ENCODE data around the gene SEMA3E. TPM values are rescaled to one million over a fixed set of nuclear protein-coding genes. Genes with fewer than 3 reads are reported as not detected.

SEMA3E gene
- total and polyA plus RNA-seq, 7 donors: under 0.01 to 16.3 (median 7.8) TPM

DNA sequence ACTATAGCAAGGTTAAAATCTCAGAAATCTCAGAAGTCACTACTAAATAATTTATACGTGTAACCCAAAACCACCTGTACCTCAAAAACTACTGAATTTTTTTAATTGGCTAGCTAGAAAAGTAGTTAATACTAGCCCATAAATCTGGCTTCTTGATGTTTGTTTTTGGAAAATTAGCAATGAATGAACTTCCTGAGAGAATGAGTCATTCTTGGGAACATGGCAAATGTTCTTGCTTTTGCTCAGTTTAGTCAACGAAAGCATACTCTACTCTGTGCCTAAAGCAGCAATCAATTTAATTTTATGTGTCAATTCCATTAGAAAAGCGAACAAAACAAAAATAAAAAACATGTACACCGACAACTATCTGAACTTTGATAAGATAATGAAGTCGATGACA is 69.2 kb downstream of the SEMA3E start:
- DNase-seq: no peak
- Histone ChIP-seq H3K4me1 (no peaks in the 10 kb centered on the region), H3K27ac (no peak overlapping the region), H3K36me3 (no peaks in the 10 kb centered on the region), H3K9me3 (no peaks in the 10 kb centered on the region), H3K27me3 (no peaks in the 10 kb centered on the region), H3K4me3 (no peak overlapping the region)
- intact Hi-C loops (cut with DNase I): no loop called here
- 73 to 74% methylated on average over 5 of the region's 5 CpGs for WGBS, 2 donors
- no peak for TF ChIP-seq CTCF (IDR thresholded peaks at IDR 0.05)
- no peak for TF ChIP-seq EP300 (IDR thresholded peaks at IDR 0.05)
- no peak for TF ChIP-seq POLR2AphosphoS5 (IDR thresholded peaks at IDR 0.05)
- no peak for TF ChIP-seq POLR2A (IDR thresholded peaks at IDR 0.05)

DNA sequence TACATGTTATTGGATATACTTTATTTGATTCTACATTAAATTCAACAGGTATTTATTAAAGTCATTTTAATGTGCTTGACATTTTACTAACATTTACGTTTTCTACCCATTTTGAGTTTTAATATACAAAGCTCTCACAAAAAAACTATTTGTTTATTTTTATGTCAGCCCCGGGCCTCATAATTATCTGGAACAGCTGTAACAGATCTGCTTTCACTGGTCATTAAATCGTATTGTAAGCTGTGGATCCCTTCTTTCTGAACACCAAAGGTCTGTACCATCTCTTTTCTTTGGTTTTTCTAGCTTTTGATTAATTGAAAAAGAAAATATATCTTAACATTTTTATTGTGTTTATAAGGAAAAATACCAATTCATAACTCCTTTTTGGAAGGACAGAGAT is 73.5 kb downstream of the SEMA3E start:
- 36 to 61% methylated on average over 3 of the region's 3 CpGs for WGBS, 2 donors
- H3K27ac ChIP-seq: no peak overlapping the region
- DNase-seq: no peak
- H3K27me3 ChIP-seq: no peaks in the 10 kb centered on the region
- no peaks in the 10 kb centered on the region for H3K4me1 ChIP-seq
- no peak for TF ChIP-seq CTCF (IDR thresholded peaks at IDR 0.05)
- no peak for TF ChIP-seq POLR2AphosphoS5 (IDR thresholded peaks at IDR 0.05)
- TF ChIP-seq EP300 (IDR thresholded peaks at IDR 0.05): no peak
- H3K9me3 ChIP-seq: no peaks in the 10 kb centered on the region
- intact Hi-C loops (cut with DNase I): no loop called here
- no peaks in the 10 kb centered on the region for H3K36me3 ChIP-seq
- H3K4me3 ChIP-seq: no peak overlapping the region

DNA sequence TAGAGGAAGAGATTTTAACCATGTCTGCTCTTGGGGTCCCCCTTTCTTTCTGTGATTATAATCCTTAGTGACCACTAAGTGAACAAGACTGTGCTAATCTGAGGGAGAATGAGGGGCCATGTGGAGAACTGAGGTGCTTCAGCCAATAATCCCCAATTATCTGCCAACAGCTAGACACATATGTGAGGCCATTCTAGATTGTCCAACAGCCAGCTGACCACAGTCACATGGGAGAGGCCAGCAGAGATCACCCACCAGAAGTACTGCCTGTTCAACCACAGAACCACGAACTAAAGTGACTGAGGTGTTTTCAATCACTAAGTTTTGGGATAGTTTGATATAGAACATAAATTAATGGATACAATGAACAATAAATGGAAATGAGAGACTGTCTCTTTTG is 74.3 kb downstream of the SEMA3E start:
- Histone ChIP-seq H3K4me1 (no peaks in the 10 kb centered on the region), H3K4me3 (no peak overlapping the region), H3K27me3 (no peaks in the 10 kb centered on the region), H3K9me3 (no peaks in the 10 kb centered on the region), H3K27ac (no peak overlapping the region), H3K36me3 (no peaks in the 10 kb centered on the region)
- no peak for DNase-seq
- WGBS, 2 donors: 60 to 66% methylated on average over 1 of the region's 1 CpG
- intact Hi-C loops (cut with DNase I): no loop called here
- TF ChIP-seq POLR2AphosphoS5 (IDR thresholded peaks at IDR 0.05) (no peak), EP300 (IDR thresholded peaks at IDR 0.05) (no peak), CTCF (IDR thresholded peaks at IDR 0.05) (no peak)

- DNase-seq: no peak
- WGBS, 2 donors: 40 to 69% methylated on average over 2 of the region's 2 CpGs
- H3K27ac ChIP-seq: no peak overlapping the region
- no peaks in the 10 kb centered on the region for H3K36me3 ChIP-seq
- H3K9me3 ChIP-seq: no peaks in the 10 kb centered on the region
- no peak overlapping the region for H3K4me3 ChIP-seq
- no peaks in the 10 kb centered on the region for H3K27me3 ChIP-seq
- H3K4me1 ChIP-seq: no peaks in the 10 kb centered on the region
- intact Hi-C loops (cut with DNase I): no loop called here
- TF ChIP-seq EP300 (IDR thresholded peaks at IDR 0.05): no peak
- no peak for TF ChIP-seq POLR2AphosphoS5 (IDR thresholded peaks at IDR 0.05)
- no peak for TF ChIP-seq POLR2A (IDR thresholded peaks at IDR 0.05)
Measured at GRCh38 chr7:83562960-83563359, 86.0 kb downstream of the SEMA3E start.

GRCh38 chr7:83562289-83562688 is 86.7 kb downstream of the SEMA3E start:
- H3K9me3 ChIP-seq: no peaks in the 10 kb centered on the region
- H3K27me3 ChIP-seq: no peaks in the 10 kb centered on the region
- H3K27ac ChIP-seq: no peak overlapping the region
- no peak overlapping the region for H3K4me3 ChIP-seq
- DNase-seq: no peak
- H3K4me1 ChIP-seq: no peaks in the 10 kb centered on the region
- H3K36me3 ChIP-seq: no peaks in the 10 kb centered on the region
- 89 to 90% methylated on average over 1 of the region's 1 CpG for WGBS, 2 donors
- intact Hi-C loops (cut with DNase I): no loop called here
- TF ChIP-seq POLR2AphosphoS5 (IDR thresholded peaks at IDR 0.05) (no peak), CTCF (IDR thresholded peaks at IDR 0.05) (no peak), EP300 (IDR thresholded peaks at IDR 0.05) (no peak), POLR2A (IDR thresholded peaks at IDR 0.05) (no peak)
